Spleen (tissue), 11 donors: ENCODE data around the gene RHBDL2. TPM values are rescaled to one million over a fixed set of nuclear protein-coding genes. Genes with fewer than 3 reads are reported as not detected.
"Not testable (repeated sequence)": the region's sequence is repeated elsewhere in the genome, so short reads cannot be mapped to it uniquely, and the experiment has no call there.

Source experiments
- DNase-seq: peaks from one replicate; pipeline ENCODE4 v3.0.0-alpha.2; 2020
- H3K27ac ChIP-seq, 8 donors: fragments of 200-600 bp; sonication (generic) in 7 of 8; 1 replicate in 4 of 8; 2 replicates in 4 of 8; pipeline versions ENCODE4 v1.5.0 to v1.8.0; 2016 to 2021; ENCODE audit warnings: inconsistent platforms in 4 of 8, mild to moderate bottlenecking in 4 of 8, moderate library complexity in 1 of 8
- H3K27me3 ChIP-seq, 7 donors: fragments of 200-600 bp; sonication (generic) in 6 of 7; replicated peaks in 1 of 7; 1 replicate in 4 of 7; 2 replicates in 3 of 7; pipeline versions ENCODE4 v1.5.0 to v1.8.0; 2016 to 2021; ENCODE audit warnings: inconsistent platforms in 3 of 7, mild to moderate bottlenecking in 1 of 7
- H3K36me3 ChIP-seq, 6 donors: fragments of 200-600 bp; sonication (generic) in 5 of 6; 1 replicate in 4 of 6; 2 replicates in 2 of 6; pipeline versions ENCODE4 v1.5.0 to v1.8.0; 2016 to 2021; ENCODE audit warnings: inconsistent platforms in 2 of 6
- H3K4me1 ChIP-seq, 6 donors: fragments of 200-600 bp; sonication (generic) in 5 of 6; 1 replicate in 3 of 6; 2 replicates in 3 of 6; pipeline versions ENCODE4 v1.5.0 to v1.8.0; 2016 to 2021; ENCODE audit warnings: inconsistent platforms in 3 of 6
- H3K4me3 ChIP-seq, 8 donors: fragments of 200-600 bp; sonication (generic) in 7 of 8; 1 replicate in 4 of 8; 2 replicates in 4 of 8; pipeline versions ENCODE4 v1.5.0 to v1.8.0; 2016 to 2021; ENCODE audit warnings: inconsistent platforms in 4 of 8, mild to moderate bottlenecking in 4 of 8, moderate library complexity in 2 of 8
- H3K9me3 ChIP-seq, 8 donors: fragments of 200-600 bp; sonication (generic) in 7 of 8; 1 replicate in 4 of 8; 2 replicates in 4 of 8; pipeline versions ENCODE4 v1.5.0 to v1.8.0; 2016 to 2021; ENCODE audit warnings: inconsistent platforms in 4 of 8
- CTCF ChIP-seq, 11 experiments: fragments of 200-600 bp in 7 of 11; fragments of 450-650 bp in 4 of 11; sonication (generic) in 4 of 11; IDR thresholded peaks in 8 of 11; conservative IDR thresholded peaks in 3 of 11; 1 replicate in 7 of 11; 2 replicates in 4 of 11; pipeline versions ENCODE4 v1.4.0 to v1.8.0; 2016 to 2021; ENCODE audit warnings: antibody characterized with exemption in 11 of 11, inconsistent platforms in 4 of 11, mild to moderate bottlenecking in 1 of 11
- POLR2A ChIP-seq, 3 donors: fragments of 450-650 bp; IDR thresholded peaks; one replicate each; pipeline ENCODE4 v1.5.1; 2017; ENCODE audit warnings: antibody characterized with exemption in 3 of 3, mild to moderate bottlenecking in 1 of 3
- POLR2AphosphoS5 ChIP-seq, 3 donors: sonication (generic); formaldehyde crosslinking; IDR thresholded peaks; one replicate each; pipeline ENCODE4 v1.5.1; 2017; ENCODE audit warnings: antibody characterized with exemption in 3 of 3
- WGBS, 5 donors: extraction: QIAGEN DNeasy Blood & Tissue Kit in 3 of 5; methylation state at CpG; one replicate each; pipeline versions ENCODE4 v1.1.5 to v1.1.7; 2013 to 2018; 5-methylcytosine and 5-hydroxymethylcytosine counted together
- intact Hi-C: fragments of 100-400 bp; cut with DNase I; formaldehyde crosslinking; loops from one replicate; pipeline ENCODE4 v1.15.0; 2023; ENCODE audit warnings: low total_unique reads
- polyA plus RNA-seq, 3 donors: library from polyadenylated mRNA; stranded (reverse); fragments of 200-250 nt; gene quantifications; one replicate each; pipeline ENCODE4 v1.2.1, GENCODE V29; 2013
- total RNA-seq, 7 donors: library from RNA; depleted of rRNA in 3 of 7; stranded (reverse); fragments of >200 nt in 3 of 7; fragmentation: NEBNext Ultra II Directional in 4 of 7; extraction: Animal tissue kit (Norgen Biotek cat#: 25700) in 4 of 7; gene quantifications; one replicate each; pipeline versions ENCODE4 v1.1.0 to v1.2.1, GENCODE V29; 2016 to 2021
- donor health status: healthy with polysubstance abuse.
- donor health status: DM: no; HTN: no; CAD: no; lungs with moderate emphysema.
- donor health status: DM: no; HTN: no; CAD: no.
- donor health status: Bipolar disorder and iron deficiency.
- donor health status: healthy.
- donor health status: DM: no; HTN: no; CAD: no.
- donor health status: DM: yes; HTN: yes; CAD: no.

RHBDL2 gene
- total and polyA plus RNA-seq, 10 donors = 0.07 to 1.9 (median 0.32) TPM; not detected in 4

GRCh38 chr1:38915352-38915948, 26.2 kb downstream of the RHBDL2 start:
- DNase-seq = no peak
- intact Hi-C loops = no loop called here
- 58 to 78% (median 62%) methylated on average over 3 of the region's 3 CpGs for WGBS, 5 donors
- H3K4me1 ChIP-seq = no peaks in the 10 kb centered on the region
- H3K4me3 ChIP-seq = no peak overlapping the region
- H3K36me3 ChIP-seq = peaks cover 0 to 4% (median 0%) of the 10 kb centered on the region in 6 donors
- TF ChIP-seq CTCF (IDR thresholded peaks at IDR 0.05 in 8 of 11, conservative IDR thresholded peaks at IDR 0.05 in 3 of 11) = no peak
- no peak for TF ChIP-seq POLR2A (IDR thresholded peaks at IDR 0.05)
- TF ChIP-seq POLR2AphosphoS5 (IDR thresholded peaks at IDR 0.05) = no peak
- no peaks in the 10 kb centered on the region for H3K9me3 ChIP-seq
- H3K27me3 ChIP-seq = no peaks in the 10 kb centered on the region
- no peak overlapping the region for H3K27ac ChIP-seq

GRCh38 chr1:38914908-38915307, 26.7 kb downstream of the RHBDL2 start:
- H3K4me3 ChIP-seq, DNase-seq, H3K4me1 ChIP-seq, H3K27me3 ChIP-seq, H3K27ac ChIP-seq, H3K36me3 ChIP-seq, H3K9me3 ChIP-seq, intact Hi-C loops: not testable (repeated sequence)
- WGBS, 5 donors = 94 to 99% (median 95%) methylated on average over 8 of the region's 8 CpGs

- H3K9me3 ChIP-seq = peaks cover 0 to 28% (median 21%) of the 10 kb centered on the region in 8 donors
- H3K4me3 ChIP-seq = no peak overlapping the region
- no peaks in the 10 kb centered on the region for H3K27me3 ChIP-seq
- no peak overlapping the region for H3K27ac ChIP-seq
- DNase-seq = no peak
- no peaks in the 10 kb centered on the region for H3K4me1 ChIP-seq
- 81 to 89% (median 83%) methylated on average over 13 of the region's 13 CpGs for WGBS, 5 donors
- H3K36me3 ChIP-seq = no peaks in the 10 kb centered on the region
- intact Hi-C loops = no loop called here
- TF ChIP-seq POLR2AphosphoS5 (IDR thresholded peaks at IDR 0.05) = no peak
- no peak for TF ChIP-seq POLR2A (IDR thresholded peaks at IDR 0.05)
- no peak for TF ChIP-seq CTCF (IDR thresholded peaks at IDR 0.05 in 8 of 11, conservative IDR thresholded peaks at IDR 0.05 in 3 of 11)
These were observed 32.8 kb downstream of the RHBDL2 start for GRCh38 chr1:38908821-38909220.

GRCh38 chr1:38905985-38906384, 35.6 kb downstream of the RHBDL2 start:
- intact Hi-C loops = no loop called here

More at GRCh38 chr1:38905985-38906384, 35.6 kb downstream of the RHBDL2 start:
- Histone ChIP-seq H3K4me3 (no peak overlapping the region), H3K9me3 (peaks cover 0 to 28% (median 21%) of the 10 kb centered on the region in 8 donors), H3K36me3 (no peaks in the 10 kb centered on the region), H3K27me3 (no peaks in the 10 kb centered on the region), H3K27ac (no peak overlapping the region), H3K4me1 (no peaks in the 10 kb centered on the region)
- TF ChIP-seq POLR2AphosphoS5 (IDR thresholded peaks at IDR 0.05) (no peak), CTCF (IDR thresholded peaks at IDR 0.05 in 8 of 11, conservative IDR thresholded peaks at IDR 0.05 in 3 of 11) (no peak), POLR2A (IDR thresholded peaks at IDR 0.05) (no peak)
- no peak for DNase-seq
- 74 to 100% (median 96%) methylated on average over 2 of the region's 2 CpGs for WGBS, 5 donors
